Upper lobe of left lung (tissue), 6 donors: Measurements from ENCODE around the gene EIPR1. TPM values are rescaled to one million over a fixed set of nuclear protein-coding genes. Genes with fewer than 3 reads are reported as not detected.

Experiments used
- ATAC-seq, 2 donors: fragments of 200-7000 bp; cut with Tn5 transposase; one replicate each; pipeline ENCODE4 v1.9.1; 2022; ENCODE audit warnings: mild to moderate bottlenecking in 2 of 2, moderate library complexity in 2 of 2; ENCODE audit not compliant: low FRiP score in 2 of 2
- DNase-seq, 2 donors: peaks; one replicate each; pipeline ENCODE4 v3.0.0-alpha.2; 2019 to 2020
- H3K27ac ChIP-seq, 4 donors: fragments of 200-600 bp; sonication (generic); one replicate each; pipeline ENCODE4 v1.5.1; 2016 to 2019
- H3K27me3 ChIP-seq, 4 donors: fragments of 200-600 bp; sonication (generic); one replicate each; pipeline ENCODE4 v1.5.1; 2017 to 2019
- H3K36me3 ChIP-seq, 4 donors: fragments of 200-600 bp; sonication (generic); one replicate each; pipeline ENCODE4 v1.5.1; 2016 to 2019
- H3K4me1 ChIP-seq, 4 donors: fragments of 200-600 bp; sonication (generic); one replicate each; pipeline ENCODE4 v1.5.1; 2018 to 2019
- H3K4me3 ChIP-seq, 4 donors: fragments of 200-600 bp; sonication (generic); one replicate each; pipeline ENCODE4 v1.5.1; 2017 to 2019; ENCODE audit warnings: mild to moderate bottlenecking in 2 of 4, moderate library complexity in 1 of 4
- H3K9me3 ChIP-seq, 4 donors: fragments of 200-600 bp; sonication (generic); one replicate each; pipeline ENCODE4 v1.5.1; 2018 to 2019
- EP300 ChIP-seq, 4 donors: sonication (generic); formaldehyde crosslinking; IDR thresholded peaks; one replicate each; pipeline ENCODE4 v1.5.1; 2017; ENCODE audit warnings: antibody characterized with exemption in 4 of 4, control low read depth in 2 of 4
- POLR2A ChIP-seq, 4 donors: fragments of 450-650 bp; IDR thresholded peaks; one replicate each; pipeline ENCODE4 v1.5.1; 2016 to 2017; ENCODE audit warnings: antibody characterized with exemption in 4 of 4, mild to moderate bottlenecking in 2 of 4
- POLR2AphosphoS5 ChIP-seq, 2 donors: sonication (generic); formaldehyde crosslinking; IDR thresholded peaks; one replicate each; pipeline ENCODE4 v1.5.1; 2017; ENCODE audit warnings: antibody characterized with exemption in 2 of 2
- WGBS, 2 donors: methylation state at CpG; one replicate each; pipeline ENCODE4 v1.1.5; 2017 to 2018; 5-methylcytosine and 5-hydroxymethylcytosine counted together
- total RNA-seq, 6 donors: library from RNA; depleted of rRNA in 4 of 6; stranded (reverse); fragments of >200 nt in 4 of 6; gene quantifications; one replicate each; pipeline versions ENCODE4 v1.1.0 to v1.2.1, GENCODE V29; 2016 to 2021
- TF ChIP-seq, protein P1 (sequence below), 6 experiments: fragments of 450-650 bp in 4 of 6; fragments of 200-600 bp in 2 of 6; sonication (generic) in 2 of 6; IDR thresholded peaks; one replicate each; pipeline ENCODE4 v1.5.1; 2016 to 2019; ENCODE audit warnings: antibody characterized with exemption in 6 of 6
- donor health status: DM: no; HTN: no; CAD: no; lungs with moderate emphysema.
- donor health status: DM: no; HTN: yes; CAD: no; lungs with severe emphysema.

Gene EIPR1
- total RNA-seq, 6 donors from 2014 or later = 17.6 to 39.8 (median 23.6) TPM

- no peak for TF ChIP-seq POLR2A (IDR thresholded peaks at IDR 0.05)
- TF ChIP-seq, protein P1, sequence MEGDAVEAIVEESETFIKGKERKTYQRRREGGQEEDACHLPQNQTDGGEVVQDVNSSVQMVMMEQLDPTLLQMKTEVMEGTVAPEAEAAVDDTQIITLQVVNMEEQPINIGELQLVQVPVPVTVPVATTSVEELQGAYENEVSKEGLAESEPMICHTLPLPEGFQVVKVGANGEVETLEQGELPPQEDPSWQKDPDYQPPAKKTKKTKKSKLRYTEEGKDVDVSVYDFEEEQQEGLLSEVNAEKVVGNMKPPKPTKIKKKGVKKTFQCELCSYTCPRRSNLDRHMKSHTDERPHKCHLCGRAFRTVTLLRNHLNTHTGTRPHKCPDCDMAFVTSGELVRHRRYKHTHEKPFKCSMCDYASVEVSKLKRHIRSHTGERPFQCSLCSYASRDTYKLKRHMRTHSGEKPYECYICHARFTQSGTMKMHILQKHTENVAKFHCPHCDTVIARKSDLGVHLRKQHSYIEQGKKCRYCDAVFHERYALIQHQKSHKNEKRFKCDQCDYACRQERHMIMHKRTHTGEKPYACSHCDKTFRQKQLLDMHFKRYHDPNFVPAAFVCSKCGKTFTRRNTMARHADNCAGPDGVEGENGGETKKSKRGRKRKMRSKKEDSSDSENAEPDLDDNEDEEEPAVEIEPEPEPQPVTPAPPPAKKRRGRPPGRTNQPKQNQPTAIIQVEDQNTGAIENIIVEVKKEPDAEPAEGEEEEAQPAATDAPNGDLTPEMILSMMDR (IDR thresholded peaks at IDR 0.05) = no peak
- Histone ChIP-seq H3K4me3 (no peak overlapping the region), H3K27me3 (no peaks in the 10 kb centered on the region), H3K36me3 (peaks cover 22 to 61% (median 27%) of the 10 kb centered on the region in 4 donors), H3K4me1 (no peaks in the 10 kb centered on the region), H3K9me3 (no peaks in the 10 kb centered on the region), H3K27ac (no peak overlapping the region)
- WGBS, 2 donors = 99% methylated on average over 28 to 29 of the region's 29 CpGs
- DNase-seq (peak in 1 of 2 donors; percentile 61), ATAC-seq (no peak)
Measured at GRCh38 chr2:3389193-3389592, 11.6 kb upstream of the EIPR1 start.

DNA sequence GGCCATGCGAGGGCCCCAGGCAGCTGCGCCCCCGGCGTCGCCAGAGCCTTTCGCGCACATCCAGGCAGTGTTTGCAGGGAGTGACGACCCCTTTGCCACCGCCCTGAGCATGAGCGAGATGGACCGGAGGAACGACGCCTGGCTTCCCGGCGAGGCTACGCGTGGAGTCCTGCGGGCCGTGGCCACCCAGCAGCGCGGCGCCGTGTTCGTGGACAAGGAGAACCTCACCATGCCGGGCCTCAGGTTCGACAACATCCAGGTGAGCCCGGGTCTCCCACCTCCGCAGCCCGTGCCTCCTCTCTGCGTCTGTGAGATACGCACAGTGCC is 10.8 kb upstream of the EIPR1 start:
- peaks cover 22 to 59% (median 25%) of the 10 kb centered on the region in 4 donors for H3K36me3 ChIP-seq
- ATAC-seq = no peak

GRCh38 chr2:3387644-3388411 is 10.2 kb upstream of the EIPR1 start:
- Histone ChIP-seq H3K4me3 (no peak overlapping the region), H3K36me3 (peaks cover 22 to 55% (median 25%) of the 10 kb centered on the region in 4 donors), H3K27me3 (no peaks in the 10 kb centered on the region), H3K27ac (no peak overlapping the region), H3K4me1 (no peaks in the 10 kb centered on the region), H3K9me3 (no peaks in the 10 kb centered on the region)
- WGBS, 2 donors = 93 to 95% methylated on average over 71 to 87 of the region's 89 CpGs
- ATAC-seq (no peak), DNase-seq (peak in 1 of 2 donors; percentile 84)
- TF ChIP-seq EP300 (IDR thresholded peaks at IDR 0.05) (no peak), POLR2AphosphoS5 (IDR thresholded peaks at IDR 0.05) (no peak), POLR2A (IDR thresholded peaks at IDR 0.05) (no peak)
- TF ChIP-seq, protein P1 (IDR thresholded peaks at IDR 0.05) = no peak

More for the DNA sequence above, 10.8 kb upstream of the EIPR1 start:
- H3K9me3 ChIP-seq = no peaks in the 10 kb centered on the region
- no peak overlapping the region for H3K4me3 ChIP-seq
- 96 to 97% methylated on average over 21 to 31 of the region's 31 CpGs for WGBS, 2 donors
- H3K27me3 ChIP-seq = no peaks in the 10 kb centered on the region
- no peaks in the 10 kb centered on the region for H3K4me1 ChIP-seq
- TF ChIP-seq POLR2A (IDR thresholded peaks at IDR 0.05) = no peak
- no peak for TF ChIP-seq EP300 (IDR thresholded peaks at IDR 0.05)
- no peak for TF ChIP-seq POLR2AphosphoS5 (IDR thresholded peaks at IDR 0.05)
- TF ChIP-seq, protein P1 (IDR thresholded peaks at IDR 0.05) = no peak
- no peak overlapping the region for H3K27ac ChIP-seq
- peak in 1 of 2 donors; percentile 74 for DNase-seq

GRCh38 chr2:3387011-3387410 is 9.4 kb upstream of the EIPR1 start:
- ATAC-seq (no peak), DNase-seq (no peak)
- no peak overlapping the region for H3K4me3 ChIP-seq
- TF ChIP-seq, protein P1 (IDR thresholded peaks at IDR 0.05) = no peak
- TF ChIP-seq EP300 (IDR thresholded peaks at IDR 0.05) (no peak), POLR2AphosphoS5 (IDR thresholded peaks at IDR 0.05) (no peak), POLR2A (IDR thresholded peaks at IDR 0.05) (no peak)
- peaks cover 22 to 49% (median 25%) of the 10 kb centered on the region in 4 donors for H3K36me3 ChIP-seq
- H3K9me3 ChIP-seq = no peaks in the 10 kb centered on the region
- 90 to 91% methylated on average over 5 of the region's 5 CpGs for WGBS, 2 donors
- no peak overlapping the region for H3K27ac ChIP-seq
- no peaks in the 10 kb centered on the region for H3K27me3 ChIP-seq
- no peaks in the 10 kb centered on the region for H3K4me1 ChIP-seq
